Activated CD8-positive, alpha-beta memory T cell treated with anti-CD3 and anti-CD28 coated beads for 4 hours (primary cell): ENCODE measurements around the gene BTN3A1.
"Not testable (repeated sequence)": the region's sequence is repeated elsewhere in the genome, so short reads cannot be mapped to it uniquely, and the experiment has no call there.

Experiments
- DNase-seq, 2 donors: peaks; one replicate each; pipeline ENCODE4 v3.0.0-alpha.2; 2020; ENCODE audit warnings: low read depth in 2 of 2

Gene BTN3A1

GRCh38 chr6:26401987-26402658 lies at the start of gene BTN3A1:
TSS of gene BTN3A1 (plus strand) at chr6:26402275. CDS start at chr6:26405564, 3,289 bp downstream.
- peak; percentile 34 to 41 for DNase-seq

DNA sequence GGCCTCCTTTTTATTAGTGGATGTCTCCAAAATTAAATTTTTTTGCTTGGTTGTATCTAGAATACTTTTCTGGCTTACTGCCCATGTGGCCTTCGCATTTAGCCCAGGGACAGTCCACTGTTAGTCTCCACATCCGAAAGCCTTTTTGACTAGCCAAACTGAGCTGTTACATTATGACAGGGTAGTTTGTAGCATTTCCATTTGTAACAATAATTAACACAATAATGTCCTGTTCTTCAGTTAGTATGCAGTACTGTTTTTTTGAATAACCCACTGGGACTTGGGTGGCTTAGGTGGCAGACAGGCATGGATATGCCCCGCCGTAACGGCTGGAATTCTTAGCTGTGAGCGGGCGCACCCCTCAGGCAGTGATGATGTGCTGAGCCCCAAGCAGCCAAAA lies 49.8 kb upstream of the BTN3A1 start:
- DNase-seq = no peak

- no peak for DNase-seq
Observed at GRCh38 chr6:26354162-26354561, 47.9 kb upstream of the BTN3A1 start.

GRCh38 chr6:26355366-26355765 lies 46.7 kb upstream of the BTN3A1 start:
- DNase-seq = no peak

DNA sequence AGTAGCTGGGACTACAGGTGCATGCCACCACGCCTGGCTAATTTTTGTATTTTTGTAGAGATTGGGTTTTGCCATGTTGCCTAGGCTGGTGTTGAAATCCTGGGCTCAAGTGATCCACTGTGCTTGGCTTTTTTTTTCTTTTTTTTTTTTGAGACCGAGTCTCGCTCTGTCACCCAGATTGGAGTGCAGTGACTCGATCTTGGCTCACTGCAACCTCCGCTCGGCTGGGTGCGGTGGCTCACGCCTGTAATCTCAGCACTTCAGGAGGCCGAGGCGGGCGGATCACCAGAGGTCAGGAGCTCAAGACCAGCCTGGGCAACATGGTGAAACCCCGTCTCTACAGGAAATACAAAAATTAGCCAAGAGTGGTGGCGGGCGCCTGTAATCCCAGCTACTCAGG lies 44.5 kb upstream of the BTN3A1 start:
- not testable (repeated sequence) for DNase-seq

- DNase-seq = no peak
Observed at GRCh38 chr6:26358511-26358981, 43.5 kb upstream of the BTN3A1 start.

DNA sequence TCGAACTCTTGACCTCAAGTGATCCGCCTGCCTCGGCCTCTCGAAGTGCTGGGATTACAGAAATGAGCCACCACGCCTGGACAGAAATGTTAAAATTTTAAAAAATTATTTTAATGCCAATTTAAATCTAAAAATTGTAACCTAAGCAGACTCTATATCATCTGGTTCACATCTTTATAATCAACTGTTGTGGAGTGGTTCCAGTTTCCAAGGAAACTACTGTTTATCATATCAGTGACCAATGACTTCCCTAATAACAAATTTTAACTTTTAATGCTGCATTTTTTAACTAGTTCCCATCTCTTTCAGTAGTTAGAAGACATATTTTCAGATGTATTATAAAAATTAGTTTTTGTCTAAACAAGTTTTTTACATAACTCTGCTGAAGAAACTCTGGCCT lies 42.3 kb upstream of the BTN3A1 start:
- no peak for DNase-seq

DNA sequence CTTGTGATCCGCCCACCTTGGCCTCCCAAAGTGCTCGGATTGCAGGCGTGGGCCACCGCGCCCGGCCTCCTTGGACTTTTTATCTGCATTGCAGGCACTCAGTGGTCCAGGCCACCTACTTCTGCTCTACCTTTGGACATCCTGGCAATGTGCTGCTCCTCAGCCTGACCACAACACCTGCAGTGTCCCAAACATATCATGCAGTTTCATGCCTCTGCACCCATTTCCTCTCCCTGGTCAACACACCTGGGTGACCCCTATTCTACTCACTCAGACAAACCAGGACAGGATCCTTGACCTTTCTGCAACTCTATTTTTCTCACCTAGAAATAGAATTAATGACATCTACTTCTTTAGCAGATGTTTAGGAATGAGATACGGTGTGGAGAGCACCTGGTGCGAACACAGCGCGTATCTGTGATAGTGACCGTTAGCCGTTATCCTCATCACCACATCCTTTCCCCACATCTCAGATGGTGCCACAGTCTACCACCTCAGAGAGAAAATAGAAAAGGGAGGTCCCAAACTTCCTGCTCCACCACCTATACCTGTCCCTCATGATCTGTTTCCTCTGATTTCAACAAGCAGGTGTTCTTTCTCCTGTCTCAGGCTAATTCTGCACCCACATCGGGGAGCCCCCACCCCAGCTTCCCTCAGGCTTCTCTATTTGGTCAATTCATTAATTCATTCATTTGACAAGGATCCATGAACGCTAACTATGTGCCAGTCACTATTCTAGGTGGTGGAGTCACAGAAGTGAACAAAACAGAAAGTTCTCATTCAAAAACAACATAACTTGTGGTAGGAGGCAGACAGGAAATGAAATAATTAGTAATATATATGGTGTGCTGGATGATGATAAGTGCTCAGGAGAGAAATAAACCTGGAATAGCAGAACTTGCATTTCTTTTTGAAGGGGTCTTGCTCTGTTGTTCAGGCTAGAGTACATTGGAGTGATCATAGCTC lies 41.3 kb upstream of the BTN3A1 start:
- no peak for DNase-seq

GRCh38 chr6:26361544-26361943 lies 40.5 kb upstream of the BTN3A1 start:
- no peak for DNase-seq

- DNase-seq = no peak
Observed at GRCh38 chr6:26362093-26362835, 39.8 kb upstream of the BTN3A1 start.

DNA sequence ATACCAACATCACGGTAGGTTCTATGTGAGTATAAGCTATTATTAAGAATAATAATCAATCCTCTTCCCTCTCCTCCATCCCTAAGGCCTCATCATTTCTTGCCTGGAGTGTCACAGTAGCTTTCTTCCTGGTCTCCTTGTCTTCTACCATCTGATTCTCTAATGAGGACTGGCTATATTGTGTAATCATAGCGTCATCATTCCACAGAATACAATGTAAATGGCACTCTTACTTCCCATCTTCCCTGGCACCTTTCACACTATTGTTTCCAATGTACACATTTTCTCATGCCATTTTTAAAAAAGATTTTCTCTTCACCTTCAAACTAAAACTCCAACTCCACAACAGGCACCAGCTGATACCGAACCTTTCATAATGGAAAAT lies 39.2 kb upstream of the BTN3A1 start:
- no peak for DNase-seq

- DNase-seq = no peak
Observed at GRCh38 chr6:26363882-26364701, 38.0 kb upstream of the BTN3A1 start.

DNA sequence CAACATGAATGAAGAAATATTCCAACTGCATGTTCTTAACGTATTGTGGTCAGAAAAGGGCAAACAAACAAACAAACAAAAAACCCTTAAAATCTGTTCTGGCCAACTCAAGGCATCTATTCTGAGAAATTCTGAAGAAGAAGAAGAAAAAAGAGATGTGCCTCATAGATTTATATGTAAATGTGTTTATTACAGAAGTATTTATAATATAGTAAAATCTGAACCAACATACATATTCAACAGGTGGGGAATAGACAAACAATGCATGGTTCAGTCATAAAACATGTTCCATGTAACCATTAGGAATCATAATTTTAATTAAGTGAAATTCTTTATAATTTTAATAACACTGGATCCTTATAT lies 36.5 kb upstream of the BTN3A1 start:
- no peak for DNase-seq

GRCh38 chr6:26366504-26366903 lies 35.6 kb upstream of the BTN3A1 start:
- no peak for DNase-seq

- no peak for DNase-seq
Observed at GRCh38 chr6:26367114-26367513, 35.0 kb upstream of the BTN3A1 start.

DNA sequence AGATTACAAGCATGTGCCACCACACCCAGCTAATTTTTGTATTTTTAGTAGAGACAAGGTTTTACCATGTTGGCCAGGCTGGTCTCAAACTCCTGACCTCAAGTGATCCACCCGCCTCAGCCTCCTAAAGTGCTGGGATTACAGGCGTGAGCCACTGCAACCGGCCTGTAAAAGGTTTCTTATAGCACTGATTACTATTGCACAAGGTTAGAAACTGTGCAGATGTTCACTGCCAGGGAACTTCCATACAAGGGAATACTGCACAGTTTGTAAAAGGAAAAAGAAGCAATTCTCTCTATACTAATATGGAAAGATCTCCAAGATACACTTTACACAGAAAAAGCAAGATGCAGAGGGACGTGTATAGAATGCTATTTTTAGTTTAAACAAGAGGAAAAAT lies 30.3 kb upstream of the BTN3A1 start:
- DNase-seq = not testable (repeated sequence)

- DNase-seq = no peak
Observed at GRCh38 chr6:26372308-26373144, 29.5 kb upstream of the BTN3A1 start.

- DNase-seq = no peak
Observed at GRCh38 chr6:26375270-26375669, 26.8 kb upstream of the BTN3A1 start.

- no peak for DNase-seq
Observed at GRCh38 chr6:26377719-26378118, 24.4 kb upstream of the BTN3A1 start.

DNA sequence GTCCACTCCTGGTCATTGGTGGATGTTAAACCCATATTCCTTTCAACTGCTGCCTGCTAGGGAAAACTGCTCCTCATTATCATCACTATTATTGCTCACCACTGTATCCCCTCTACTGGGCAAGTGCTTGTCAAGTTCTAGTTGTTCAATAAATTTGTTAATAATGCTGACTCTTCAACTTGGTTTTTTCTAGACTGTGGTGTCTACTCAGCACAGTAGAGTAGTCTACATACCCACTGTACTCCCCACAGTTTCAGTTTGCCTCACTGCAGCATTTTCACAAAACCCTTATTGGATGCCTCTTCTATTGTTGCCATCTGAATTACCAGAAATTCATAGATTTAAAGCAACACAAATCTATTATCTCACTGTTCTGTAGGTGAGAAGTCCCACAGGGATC lies 23.9 kb upstream of the BTN3A1 start:
- not testable (repeated sequence) for DNase-seq
